DMS 273 (cell line): ENCODE measurements around the gene EMP1.

Experiments used
- DNase-seq: peaks from one replicate; lab custom pipeline; 2025; ENCODE audit not compliant: unreplicated experiment; lab: John Stamatoyannopoulos, UW

The EMP1 gene

DNA sequence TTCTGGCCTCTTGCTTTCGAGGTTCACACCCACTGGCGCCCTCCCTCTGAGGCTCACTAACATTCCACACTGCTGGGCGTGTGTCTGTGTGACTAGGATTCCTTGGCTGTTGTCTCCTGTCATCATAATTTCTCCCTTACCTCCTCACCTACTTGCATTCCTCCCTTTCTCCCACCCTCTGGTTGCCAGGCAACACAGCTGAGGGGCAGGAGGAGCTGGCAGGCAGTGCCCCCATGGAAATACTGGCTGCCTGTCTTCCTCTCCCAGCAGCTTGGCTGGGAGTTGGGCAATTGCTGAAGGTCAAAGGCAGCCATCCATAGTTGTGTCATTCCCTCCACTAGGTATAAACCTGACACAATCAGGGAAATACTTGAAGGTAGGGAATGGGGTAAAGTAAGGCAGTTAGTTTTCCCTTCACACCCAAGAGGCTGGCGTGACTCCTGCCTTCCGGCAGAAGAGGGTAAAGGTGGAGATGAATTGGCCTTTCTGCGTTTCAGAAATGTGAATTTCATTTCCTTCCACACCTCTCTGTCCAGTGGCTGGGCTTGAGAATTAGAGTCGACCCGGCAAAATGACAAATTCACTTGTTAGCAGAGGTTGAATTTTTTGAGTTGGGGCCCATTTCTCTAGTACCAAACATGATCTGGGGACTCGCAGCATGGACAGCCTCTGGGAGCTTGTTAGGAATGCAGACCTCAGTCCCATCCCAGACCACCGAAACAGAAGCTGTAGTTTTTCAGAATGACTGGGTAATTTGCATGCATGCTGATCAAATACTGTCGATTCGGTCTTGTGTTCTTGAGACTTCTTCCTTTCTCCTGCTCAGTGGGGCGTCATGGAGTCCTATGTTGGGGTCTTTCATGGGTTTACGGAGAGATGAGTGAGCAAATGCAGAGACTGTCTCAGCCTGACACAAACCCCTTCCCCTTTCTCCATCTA is 24.3 kb upstream of the EMP1 start:
- DNase-seq = peak; percentile 8

DNA sequence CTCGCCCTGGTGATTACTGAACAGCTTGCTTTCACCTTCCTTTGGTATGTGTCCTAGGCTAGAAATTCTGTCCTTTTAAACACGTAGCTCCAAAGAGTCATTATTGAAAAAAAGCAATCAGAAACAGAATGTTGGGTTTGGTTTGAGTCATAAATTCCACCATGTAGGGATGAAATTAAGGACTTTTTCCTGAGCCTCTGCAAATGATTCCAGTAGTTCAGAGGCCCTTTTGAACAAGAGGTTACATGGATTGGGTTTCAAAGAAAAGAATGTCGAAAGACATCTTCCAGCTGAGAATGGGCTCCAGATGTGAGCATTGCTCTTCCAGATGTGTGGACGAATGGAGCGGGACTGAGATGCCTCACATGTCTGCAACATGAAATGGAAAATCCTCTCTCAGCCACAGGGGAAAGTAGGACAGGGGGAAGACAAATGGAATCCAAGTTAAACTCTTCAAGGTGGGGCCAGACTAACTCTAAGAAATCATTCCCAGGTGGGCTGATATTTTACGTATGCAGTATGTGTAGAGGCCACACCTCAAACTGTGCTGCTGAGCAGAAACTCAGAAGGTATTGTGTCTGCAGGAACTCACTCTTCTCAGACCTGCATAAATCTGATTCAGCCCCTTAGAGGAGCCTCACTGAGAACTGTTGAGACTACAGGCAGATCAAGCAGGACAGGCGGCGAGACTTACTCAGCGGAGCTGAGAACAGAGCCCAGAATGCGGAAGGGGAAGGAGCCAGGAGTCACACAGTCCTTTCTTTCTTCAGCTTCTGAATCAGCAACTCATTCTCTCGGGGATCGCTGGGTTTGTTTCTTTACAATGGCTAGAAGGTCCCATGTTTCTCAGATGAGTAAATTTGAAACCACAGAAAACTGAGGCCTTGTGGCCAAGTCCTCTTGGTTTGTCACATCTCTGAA is 23.3 kb upstream of the EMP1 start:
- DNase-seq = no peak

DNA sequence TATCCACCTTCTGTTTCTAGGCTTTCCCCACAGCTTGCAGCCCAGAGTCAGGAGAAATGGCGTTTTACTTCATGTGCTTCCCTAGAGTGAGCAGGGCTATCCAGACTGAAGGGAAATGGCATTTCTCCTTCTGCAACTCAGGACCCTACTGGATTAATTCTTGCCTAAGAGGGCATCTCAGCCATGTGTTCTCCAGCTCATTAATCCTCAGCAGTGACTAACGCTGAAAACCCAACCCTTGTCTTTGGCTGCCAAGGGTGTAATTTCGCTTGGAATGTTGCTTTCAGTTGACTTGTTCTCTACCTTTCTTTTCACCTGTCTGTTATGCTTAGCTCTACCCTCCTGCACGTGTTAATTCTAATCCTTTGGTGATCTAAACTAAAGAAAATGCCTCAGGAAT is 21.0 kb upstream of the EMP1 start:
- no peak for DNase-seq

DNA sequence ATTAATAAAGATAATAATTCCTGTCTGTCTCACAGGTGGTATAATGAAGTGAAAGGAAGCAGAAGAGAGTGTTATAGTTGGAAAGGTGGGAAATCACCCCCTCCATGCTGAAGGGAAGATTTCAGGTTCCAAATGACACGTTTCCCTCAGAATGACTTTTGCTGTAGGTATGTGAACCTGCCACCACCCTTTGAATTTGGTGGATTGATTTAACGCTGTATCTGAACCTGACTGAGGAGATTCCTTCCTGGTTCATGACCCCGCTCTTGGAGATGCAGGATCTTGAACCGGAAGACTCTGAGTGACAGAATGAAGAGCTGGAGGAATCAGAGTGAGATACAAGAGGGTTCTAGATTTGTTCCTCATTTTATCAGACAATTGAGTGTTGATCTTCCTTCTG is 20.3 kb upstream of the EMP1 start:
- no peak for DNase-seq

DNA sequence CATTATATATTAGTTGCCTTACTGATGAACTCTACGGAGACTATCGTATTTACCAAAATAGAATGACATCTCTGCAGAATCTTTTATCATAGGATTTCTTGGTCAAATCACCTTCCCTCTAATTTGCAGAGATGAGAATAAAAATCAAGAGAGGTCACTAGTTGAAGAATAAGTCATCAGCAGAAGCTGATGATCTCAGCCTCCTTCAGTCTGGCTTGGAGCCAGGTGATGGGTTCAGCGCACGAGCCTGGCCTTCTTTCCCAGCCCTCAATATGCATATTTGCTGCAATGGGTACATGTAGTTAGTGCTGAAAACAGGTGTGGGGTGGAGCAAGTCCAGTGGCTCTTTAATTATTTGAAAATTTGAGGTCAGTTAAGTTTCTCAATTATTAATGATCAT is 19.2 kb upstream of the EMP1 start:
- DNase-seq = no peak

DNA sequence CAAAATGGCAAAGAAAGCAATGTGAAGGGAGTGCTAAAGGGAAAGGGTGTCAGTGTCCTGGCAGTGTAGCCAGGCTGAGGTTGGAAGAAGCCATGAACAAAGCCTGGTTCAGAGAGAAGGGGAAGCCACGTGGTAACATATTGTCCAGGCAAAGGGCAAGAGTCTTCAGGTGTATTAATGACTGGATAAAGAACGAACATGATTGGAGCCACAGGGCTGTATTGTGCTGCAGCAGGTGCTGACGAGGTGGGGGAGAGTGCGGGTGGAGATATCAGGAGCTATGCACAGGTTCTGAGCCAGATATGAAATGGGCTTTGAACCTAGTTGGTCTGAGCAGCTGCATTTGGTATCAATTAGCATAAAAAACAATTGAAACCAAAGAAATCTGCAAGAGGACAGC is 18.6 kb upstream of the EMP1 start:
- no peak for DNase-seq

DNA sequence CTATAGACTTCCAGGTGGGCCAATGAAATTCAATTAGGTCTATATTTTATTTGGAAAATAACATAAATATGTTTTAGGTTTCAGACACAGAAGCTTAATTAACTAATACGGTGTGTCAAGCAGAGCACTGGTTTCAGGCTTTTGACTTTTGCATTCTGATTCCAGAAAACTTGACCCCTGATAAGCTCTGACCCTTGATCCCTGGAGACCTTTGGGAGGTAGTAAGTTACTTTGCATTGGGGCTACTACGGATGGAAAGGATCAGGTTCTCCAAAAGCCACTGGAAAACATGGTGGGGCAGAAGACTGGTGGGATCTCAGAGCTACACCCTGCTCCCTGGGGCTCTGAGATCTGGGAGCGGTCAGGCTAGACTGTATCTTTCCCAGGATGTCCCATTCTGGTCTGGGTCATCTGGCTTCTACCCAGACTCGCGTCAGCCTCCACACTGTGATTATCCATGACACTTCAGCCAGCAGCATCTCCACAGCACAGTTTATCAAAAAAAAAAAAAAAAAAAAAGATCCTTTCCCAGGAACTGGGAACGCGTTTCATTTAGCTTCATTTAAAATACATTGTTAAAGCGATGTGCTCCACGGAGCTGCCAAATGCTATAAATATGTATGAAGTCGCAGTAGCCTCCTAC is 17.8 kb upstream of the EMP1 start:
- no peak for DNase-seq

DNA sequence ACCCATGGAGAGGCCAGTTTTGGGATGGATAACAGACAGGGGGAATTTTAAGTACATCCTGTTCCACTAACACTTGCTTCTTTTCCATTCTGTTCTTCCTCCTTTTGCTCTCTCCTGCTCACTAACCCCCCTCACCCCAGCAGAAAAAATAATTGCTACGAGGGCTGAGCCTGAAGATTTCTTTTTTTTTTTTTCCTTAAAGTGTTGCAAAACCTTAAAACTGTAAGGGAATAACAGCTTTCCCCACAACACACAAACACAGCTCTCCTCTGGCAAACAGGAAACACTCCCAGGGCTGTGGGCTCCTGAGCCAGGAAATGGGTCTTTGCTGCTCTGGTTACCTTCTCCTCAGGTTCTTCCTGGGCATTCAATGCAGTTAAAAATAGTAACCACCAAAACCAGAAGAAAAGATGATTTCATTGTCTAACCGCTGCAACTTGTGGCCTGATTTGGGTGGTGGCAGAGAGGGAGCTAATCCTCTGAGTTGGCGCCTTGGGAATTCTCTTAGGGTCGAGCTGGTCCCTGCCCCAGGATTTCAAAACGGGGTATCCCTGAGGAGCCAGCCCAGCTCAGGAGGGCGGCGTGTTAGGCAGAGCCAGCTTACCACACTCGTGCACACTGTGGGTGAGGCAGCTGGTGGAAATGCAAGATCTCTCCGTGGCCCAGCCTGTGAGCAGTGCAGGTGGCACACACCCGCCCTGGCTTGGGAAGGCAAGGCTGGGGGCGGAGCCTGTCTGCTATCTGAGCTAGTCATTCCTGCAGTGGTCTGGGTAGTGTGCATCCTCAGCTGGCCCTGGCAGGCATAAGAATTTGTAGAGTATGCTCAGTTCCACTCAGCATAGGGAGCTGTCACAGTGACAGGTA is 17.1 kb upstream of the EMP1 start:
- DNase-seq = peak; percentile 50

DNA sequence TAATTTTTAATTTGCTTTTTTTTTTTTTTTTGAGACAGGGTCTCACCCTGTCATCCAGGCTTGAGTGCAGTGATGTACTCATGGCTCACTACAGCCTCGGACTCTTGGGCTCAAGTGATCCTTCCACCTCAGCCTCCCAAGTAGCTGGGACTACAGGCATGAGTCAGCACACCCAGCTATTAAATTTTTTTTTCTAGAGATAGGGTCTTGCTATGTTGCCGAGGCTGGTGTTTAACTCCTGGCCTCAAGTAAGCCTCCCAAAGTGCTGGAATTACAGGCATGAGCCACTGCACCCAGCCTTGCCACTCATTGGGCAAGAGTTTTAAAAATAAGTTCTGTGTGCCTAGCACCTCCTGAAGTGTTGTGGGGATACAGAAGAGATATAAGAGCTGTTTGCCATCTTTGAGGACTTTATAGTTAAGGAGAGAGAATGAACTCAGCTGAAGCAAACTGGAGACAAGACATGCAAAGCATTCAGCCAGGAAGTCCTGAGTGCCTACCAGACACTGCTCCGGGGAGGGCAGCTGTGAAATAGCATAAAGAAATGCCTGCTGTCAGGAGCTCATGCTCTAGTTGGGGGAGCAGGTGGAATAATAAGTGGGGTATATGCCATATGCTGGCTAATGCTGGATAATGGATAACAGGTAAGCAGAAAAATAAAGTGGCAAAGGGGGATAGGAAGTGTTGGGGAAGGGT is 15.0 kb upstream of the EMP1 start:
- no peak for DNase-seq

DNA sequence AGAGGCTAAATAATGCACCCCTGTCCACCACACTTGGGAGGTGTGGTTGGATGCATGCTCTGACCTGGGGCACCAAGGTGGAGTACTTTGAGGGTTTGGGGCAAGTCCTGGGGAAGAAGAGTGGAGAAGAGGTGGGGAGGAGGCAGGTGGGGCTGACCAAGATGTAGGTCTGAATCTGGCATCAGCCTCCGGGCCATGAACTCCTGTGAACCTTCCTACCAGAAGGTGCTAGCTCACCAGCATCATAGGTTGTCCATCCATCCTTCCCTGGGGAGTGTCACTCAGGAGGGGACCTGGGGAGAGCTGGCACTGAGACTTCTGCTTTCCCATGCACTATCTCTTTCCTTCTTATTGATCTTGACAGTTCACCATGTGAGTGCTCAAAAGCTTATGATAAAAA is 13.6 kb upstream of the EMP1 start:
- no peak for DNase-seq

DNA sequence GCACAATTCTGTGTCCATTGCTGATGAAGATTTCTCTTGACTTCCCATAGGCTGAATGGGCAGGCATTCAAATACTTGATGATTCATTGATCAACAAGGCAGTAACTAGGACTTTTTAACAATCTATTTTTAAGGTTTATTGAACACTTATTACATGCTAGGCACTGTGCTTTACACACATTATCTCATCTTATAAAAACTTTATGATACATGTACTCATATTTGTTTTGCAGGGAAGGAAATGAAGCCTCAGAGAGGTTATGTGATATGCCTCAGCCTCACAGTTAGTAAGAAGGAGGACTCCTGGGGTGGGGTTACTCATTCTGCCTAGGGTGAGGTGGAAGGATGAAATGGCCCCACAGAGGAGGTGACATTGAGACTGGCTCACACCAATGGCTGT is 12.9 kb upstream of the EMP1 start:
- no peak for DNase-seq

DNA sequence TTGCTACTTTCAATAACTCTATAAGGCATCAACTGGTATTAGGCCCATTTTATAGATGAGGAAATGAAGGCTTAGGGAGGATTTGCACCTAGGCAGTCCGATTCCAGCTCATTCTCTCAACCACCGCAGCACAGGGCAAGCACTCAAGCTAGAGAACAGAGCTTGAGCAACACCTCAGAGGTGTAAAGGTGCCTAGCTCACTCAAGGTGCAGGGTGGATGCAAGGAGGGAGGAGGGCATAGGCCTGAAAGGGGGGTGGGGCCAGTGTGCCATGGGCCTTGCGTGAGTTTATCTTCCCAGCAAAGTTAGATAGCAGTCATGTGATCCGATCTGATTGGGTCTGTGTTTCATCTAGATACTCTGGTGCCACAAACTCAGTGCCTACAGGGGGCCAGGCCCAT is 10.2 kb upstream of the EMP1 start:
- no peak for DNase-seq

DNA sequence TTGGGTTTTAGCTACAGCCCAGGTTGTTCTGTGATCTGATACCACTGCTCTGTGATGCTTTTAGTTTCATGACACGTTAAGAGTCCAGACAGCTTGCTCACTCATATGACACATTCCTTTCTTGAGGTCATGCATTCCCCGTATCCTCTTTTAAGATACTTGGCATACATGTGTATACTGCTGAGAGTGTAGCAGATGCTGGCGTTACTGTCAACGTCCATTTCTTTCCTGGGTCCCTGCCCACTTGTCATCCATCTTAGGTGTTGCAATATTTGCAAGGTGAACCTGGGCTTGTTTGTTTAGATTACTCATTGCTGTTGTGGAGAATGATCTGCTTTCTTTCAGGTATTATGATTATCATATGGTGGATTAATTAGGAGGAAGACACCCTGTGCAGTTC is 9.1 kb upstream of the EMP1 start:
- no peak for DNase-seq

DNA sequence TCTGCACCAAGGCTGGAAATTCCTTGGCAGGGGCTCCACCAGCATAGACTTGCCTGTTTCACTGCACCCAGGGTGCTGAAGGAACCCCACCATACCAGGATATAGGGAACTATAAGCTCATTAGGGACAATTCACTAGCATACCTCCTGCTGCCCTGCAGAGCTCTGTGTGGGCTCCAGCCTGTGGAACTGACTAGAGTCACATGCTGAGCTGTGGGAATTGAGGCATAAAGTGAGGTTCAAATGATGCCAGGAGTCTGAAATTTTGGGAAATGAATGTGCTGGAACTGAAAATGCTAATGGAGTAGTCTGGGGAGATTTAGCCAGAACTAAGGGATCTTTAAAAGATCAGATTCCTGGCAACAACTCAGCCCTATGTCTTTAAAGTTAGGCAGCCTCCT is 7.3 kb upstream of the EMP1 start:
- no peak for DNase-seq

DNA sequence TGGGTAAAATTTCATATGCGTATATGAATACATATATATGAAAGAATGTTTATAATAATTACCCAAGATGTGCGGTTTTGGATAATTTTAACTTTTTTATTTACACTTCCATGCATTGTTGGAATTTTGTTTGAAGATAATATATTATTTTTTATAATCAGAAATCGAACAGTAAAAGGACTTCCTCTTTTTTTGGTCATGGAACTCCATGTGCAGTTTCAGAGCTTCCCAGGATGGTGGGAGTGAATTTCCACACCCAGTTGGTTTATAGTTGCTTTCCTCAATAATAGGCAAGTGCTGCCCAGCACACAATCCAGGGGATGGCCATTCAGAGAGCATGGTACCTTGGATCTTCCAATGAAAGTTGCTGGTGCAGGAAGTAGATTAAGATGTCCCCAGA is 6.3 kb upstream of the EMP1 start:
- no peak for DNase-seq

DNA sequence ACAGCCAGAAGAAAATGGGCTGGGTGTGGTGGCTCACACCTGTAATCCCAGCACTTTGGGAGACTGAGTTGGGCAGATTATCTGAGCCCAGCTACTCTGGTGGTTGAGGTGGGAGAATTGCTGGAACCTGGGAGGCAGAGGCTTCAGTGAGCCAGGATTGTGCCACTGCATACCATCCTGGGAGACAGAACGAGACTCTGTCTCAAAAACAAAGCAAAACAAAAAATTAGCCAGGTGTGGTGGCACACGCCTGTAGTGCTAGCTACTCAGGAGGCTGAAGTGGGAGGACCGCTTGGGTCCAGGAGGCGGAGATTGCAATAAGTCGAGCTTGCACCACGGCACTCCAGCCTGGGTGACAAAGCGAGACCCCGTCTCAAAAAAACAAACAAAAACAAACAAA is 3.8 kb upstream of the EMP1 start:
- no peak for DNase-seq

DNA sequence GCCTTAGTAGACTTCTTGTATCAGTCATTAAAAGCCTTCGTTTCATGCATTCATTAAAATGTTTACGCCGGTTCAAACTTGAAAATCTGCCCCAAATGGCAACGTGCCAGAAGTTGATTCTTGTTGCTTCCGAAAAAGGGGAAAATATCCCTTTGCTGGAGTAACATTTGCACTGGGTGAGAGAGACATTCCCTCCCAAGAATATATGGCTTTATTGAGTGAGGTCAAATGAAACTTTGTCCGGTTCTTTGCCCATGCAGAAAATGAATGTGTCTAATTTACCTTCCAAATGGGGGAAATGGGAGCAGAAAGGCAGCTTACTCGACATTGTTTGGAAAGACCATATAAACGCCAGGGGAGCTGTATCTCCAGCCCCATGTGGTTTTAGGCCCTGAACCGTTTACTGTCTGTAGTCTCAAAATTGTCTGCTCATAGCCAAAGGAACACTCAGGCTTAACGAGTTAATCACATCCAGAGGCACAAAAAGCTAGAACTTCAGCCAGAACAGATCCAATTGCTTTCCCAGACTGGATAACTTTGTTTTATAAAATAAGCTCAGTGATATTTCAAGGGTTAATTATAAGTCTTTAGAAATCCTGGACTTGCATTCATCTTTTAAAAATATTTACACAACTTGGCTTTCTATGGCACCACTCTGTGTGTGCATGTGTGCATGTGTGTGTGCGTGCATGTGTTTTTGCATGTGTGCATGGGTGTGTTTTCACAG is 2.9 kb upstream of the EMP1 start:
- DNase-seq = peak; percentile 23

DNA sequence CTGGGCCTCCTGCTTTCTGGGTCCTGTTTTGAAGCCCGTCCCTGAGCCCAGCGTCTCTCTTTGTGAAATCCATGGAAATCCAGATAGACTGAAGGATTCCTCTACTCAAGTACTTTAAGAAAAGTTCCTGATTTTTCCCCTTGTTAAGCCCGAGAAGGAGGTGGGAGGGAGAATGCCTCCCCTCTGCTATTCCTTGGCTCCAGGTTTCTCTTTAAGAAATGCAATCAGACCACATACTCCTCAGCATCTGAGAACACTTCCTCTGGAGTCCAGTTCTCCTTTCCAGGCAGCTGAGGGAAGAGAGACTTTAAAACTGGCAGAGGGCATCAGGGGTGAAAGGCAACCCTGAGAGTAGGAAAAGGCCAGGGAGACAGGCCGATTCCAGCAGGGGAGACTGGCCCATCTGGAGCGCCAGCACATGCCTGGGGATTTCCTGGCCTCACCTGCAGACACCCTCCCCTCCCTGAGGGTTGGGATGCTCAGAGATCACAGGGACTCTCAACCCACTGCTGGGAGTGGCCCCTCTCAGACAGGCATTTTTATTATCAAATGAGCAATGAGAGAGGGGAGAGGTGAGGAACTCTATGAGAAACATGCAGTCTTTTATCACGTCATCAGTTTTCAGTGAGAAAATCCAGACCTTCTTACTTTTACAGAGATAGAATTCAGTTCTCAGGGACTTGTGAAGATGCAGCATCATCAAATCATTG is 2.0 kb upstream of the EMP1 start:
- DNase-seq = no peak

DNA sequence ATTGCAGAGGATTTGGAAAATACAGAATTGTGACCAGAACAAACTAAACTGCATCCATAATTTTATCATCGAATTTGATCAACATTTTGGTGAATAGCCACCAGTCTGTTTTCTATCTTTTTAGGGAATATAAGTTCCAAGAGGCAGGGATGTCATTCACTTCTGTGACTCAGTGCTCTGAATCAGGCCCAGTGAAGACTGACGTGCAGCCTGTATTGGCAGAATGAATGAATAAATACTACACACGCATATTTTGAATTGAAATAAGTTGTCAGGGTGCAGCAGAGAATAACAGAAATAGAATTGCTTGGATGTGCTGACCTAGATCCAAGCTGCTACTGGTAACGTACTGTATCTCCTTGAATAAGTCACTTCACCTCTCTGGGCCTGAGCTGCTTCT is 1.3 kb upstream of the EMP1 start:
- DNase-seq = no peak
